ENCODE data around the gene ARHGAP20. TPM values are rescaled to one million over a fixed set of nuclear protein-coding genes. Genes with fewer than 3 reads are reported as not detected.

Gene ARHGAP20
- total and polyA plus RNA-seq, 3 experiments from 2014 or later, result 0.09 TPM; not detected in 2

DNA sequence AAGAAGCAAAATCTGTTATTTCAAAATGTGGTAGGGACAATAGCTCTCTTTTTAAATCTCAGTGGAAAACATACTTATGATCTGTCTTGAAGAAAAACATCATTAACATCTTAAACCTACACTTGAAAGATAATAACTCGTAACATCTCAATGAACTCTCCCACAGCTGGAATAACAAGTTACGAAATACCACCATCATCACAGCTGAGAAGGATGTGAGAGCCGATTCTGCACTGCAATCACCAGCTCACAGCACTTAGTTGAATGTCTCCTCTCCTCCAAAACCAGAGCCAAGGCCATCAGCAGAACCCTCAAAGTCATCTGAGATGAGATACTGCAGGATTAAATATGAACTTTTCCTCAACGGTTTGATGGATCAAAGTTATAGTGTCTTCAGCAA is 124.3 kb downstream of the ARHGAP20 start:
- Histone ChIP-seq H3K27me3 (ENCODE audit: insufficient read depth, low read length, poor library complexity, severe bottlenecking) (no peaks in the 10 kb centered on the region), H3K27ac (ENCODE audit: low read depth, low read length) (no peak overlapping the region), H3K36me3 (ENCODE audit: insufficient read depth, low read length) (no peaks in the 10 kb centered on the region), H3K4me1 (ENCODE audit: insufficient read depth, low read length) (no peaks in the 10 kb centered on the region), H3K4me3 (ENCODE audit: low read length) (no peak overlapping the region), H3K9me3 (ENCODE audit: low read length) (no peaks in the 10 kb centered on the region)
- Mint-ChIP-seq H3K27me3 (peaks cover 4% of the 10 kb centered on the region in 2 donors), H3K9me3 (no peaks in the 10 kb centered on the region), H3K36me3 (peaks cover 0 to 3% (median 0%) of the 10 kb centered on the region in 3 donors), H3K4me1 (no peaks in the 10 kb centered on the region), H3K27ac (no peak overlapping the region), H3K4me3 (no peak overlapping the region)
- ChIA-PET CTCF (no interaction called here), POLR2A (no interaction called here)
- no peak for DNase-seq

DNA sequence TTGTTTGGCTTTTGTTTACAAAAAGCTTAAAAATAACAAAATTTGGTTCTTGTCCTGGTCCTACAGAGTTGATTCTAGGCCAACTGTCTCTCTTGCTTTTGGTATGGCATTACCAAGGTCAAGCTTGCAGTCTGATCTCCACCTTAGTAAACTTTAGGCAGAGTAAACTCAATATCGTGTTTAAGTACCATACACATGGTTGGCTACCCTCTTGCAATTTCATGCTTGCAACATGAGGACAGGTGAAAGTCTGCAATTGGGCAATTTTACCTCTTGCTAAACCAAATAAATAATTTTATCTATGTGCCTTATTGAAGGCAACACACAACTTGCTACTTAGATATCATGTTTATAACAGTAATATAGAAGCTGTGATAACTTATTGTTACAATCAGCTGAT is 125.1 kb downstream of the ARHGAP20 start:
- no peak overlapping the region for H3K27ac ChIP-seq (ENCODE audit: low read depth, low read length)
- peaks cover 4 to 5% of the 10 kb centered on the region in 2 donors for H3K27me3 Mint-ChIP-seq
- no peaks in the 10 kb centered on the region for H3K36me3 ChIP-seq (ENCODE audit: insufficient read depth, low read length)
- DNase-seq, result no peak
- no peak overlapping the region for H3K4me3 ChIP-seq (ENCODE audit: low read length)
- ChIA-PET CTCF (no interaction called here), POLR2A (no interaction called here)
- no peaks in the 10 kb centered on the region for H3K4me1 Mint-ChIP-seq
- H3K9me3 Mint-ChIP-seq, result no peaks in the 10 kb centered on the region
- no peak overlapping the region for H3K27ac Mint-ChIP-seq
- no peaks in the 10 kb centered on the region for H3K4me1 ChIP-seq (ENCODE audit: insufficient read depth, low read length)
- peaks cover 0 to 3% (median 0%) of the 10 kb centered on the region in 3 donors for H3K36me3 Mint-ChIP-seq
- no peaks in the 10 kb centered on the region for H3K27me3 ChIP-seq (ENCODE audit: insufficient read depth, low read length, poor library complexity, severe bottlenecking)
- no peaks in the 10 kb centered on the region for H3K9me3 ChIP-seq (ENCODE audit: low read length)
- H3K4me3 Mint-ChIP-seq, result no peak overlapping the region

DNA sequence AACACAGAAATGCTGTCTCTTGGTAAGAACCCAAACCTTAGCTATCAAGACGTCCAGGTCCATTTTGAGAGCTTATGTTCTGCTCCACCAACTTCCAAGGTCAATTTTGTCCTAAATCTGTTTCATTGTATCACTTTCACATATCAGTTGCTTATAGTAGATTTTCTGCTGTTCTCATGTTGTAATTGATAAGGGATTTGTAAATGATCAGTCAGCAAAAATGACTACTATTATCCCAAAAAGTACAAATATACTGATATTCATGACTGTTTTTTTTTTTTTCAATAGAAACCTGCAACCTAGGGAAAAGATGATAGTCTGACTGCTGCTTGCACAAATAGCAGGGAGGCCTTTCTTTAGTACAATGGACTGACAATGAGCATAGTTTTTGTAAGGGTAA is 128.1 kb downstream of the ARHGAP20 start:
- Histone ChIP-seq H3K27me3 (ENCODE audit: insufficient read depth, low read length, poor library complexity, severe bottlenecking) (no peaks in the 10 kb centered on the region), H3K36me3 (ENCODE audit: insufficient read depth, low read length) (no peaks in the 10 kb centered on the region), H3K4me1 (ENCODE audit: insufficient read depth, low read length) (no peaks in the 10 kb centered on the region), H3K4me3 (ENCODE audit: low read length) (no peak overlapping the region), H3K27ac (ENCODE audit: low read depth, low read length) (no peak overlapping the region), H3K9me3 (ENCODE audit: low read length) (no peaks in the 10 kb centered on the region)
- ChIA-PET POLR2A (no interaction called here), CTCF (no interaction called here)
- H3K27me3 Mint-ChIP-seq, result peaks cover 0 to 5% of the 10 kb centered on the region in 2 donors
- H3K36me3 Mint-ChIP-seq, result no peaks in the 10 kb centered on the region
- no peaks in the 10 kb centered on the region for H3K9me3 Mint-ChIP-seq
- no peaks in the 10 kb centered on the region for H3K4me1 Mint-ChIP-seq
- DNase-seq, result no peak
- peak overlapping the region in 1 of 8 donors; percentile 12 for H3K27ac Mint-ChIP-seq
- no peak overlapping the region for H3K4me3 Mint-ChIP-seq

DNA sequence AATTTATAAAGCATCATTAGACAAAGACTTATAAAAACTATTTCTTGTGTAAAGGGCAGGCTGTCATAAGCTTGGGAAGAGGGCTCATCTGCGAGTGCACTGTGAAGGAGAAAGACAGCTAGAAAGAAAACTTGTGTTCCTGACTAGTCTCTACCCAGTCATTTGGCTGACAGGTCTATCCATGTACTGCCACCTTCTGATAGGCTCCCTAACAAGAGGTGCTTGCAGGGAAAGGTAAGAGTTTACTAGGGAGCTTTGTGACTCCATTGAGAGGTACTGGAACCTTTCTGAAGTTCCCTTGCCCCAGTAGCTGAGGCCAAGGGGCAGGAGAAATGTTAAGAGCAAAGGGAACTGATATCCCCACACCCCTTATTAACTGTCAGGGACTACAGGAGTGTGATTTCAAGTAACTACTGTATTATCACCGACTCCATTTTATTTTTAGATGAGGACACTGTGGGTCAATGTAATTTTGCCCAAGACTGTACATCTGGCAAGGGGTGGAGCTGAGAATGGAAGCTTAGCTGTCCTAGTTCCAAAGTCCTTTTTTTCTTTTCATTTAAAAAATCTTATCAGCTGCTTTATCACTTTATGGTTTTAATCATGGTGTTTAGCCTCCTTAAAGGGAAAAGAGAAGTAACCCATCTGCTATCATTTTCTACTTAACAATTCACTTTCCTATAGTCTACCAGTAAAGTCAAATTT is 129.4 kb downstream of the ARHGAP20 start:
- H3K27me3 Mint-ChIP-seq, result peaks cover 0 to 5% of the 10 kb centered on the region in 2 donors
- Histone ChIP-seq H3K4me3 (ENCODE audit: low read length) (no peak overlapping the region), H3K27ac (ENCODE audit: low read depth, low read length) (no peak overlapping the region), H3K36me3 (ENCODE audit: insufficient read depth, low read length) (no peaks in the 10 kb centered on the region), H3K27me3 (ENCODE audit: insufficient read depth, low read length, poor library complexity, severe bottlenecking) (no peaks in the 10 kb centered on the region), H3K9me3 (ENCODE audit: low read length) (no peaks in the 10 kb centered on the region), H3K4me1 (ENCODE audit: insufficient read depth, low read length) (no peaks in the 10 kb centered on the region)
- no peaks in the 10 kb centered on the region for H3K9me3 Mint-ChIP-seq
- CTCF ChIA-PET, result no interaction called here
- no peak overlapping the region for H3K4me3 Mint-ChIP-seq
- no peaks in the 10 kb centered on the region for H3K36me3 Mint-ChIP-seq
- H3K27ac Mint-ChIP-seq, result no peak overlapping the region
- no peak for DNase-seq
- POLR2A ChIA-PET, result no interaction called here
- H3K4me1 Mint-ChIP-seq, result no peaks in the 10 kb centered on the region

DNA sequence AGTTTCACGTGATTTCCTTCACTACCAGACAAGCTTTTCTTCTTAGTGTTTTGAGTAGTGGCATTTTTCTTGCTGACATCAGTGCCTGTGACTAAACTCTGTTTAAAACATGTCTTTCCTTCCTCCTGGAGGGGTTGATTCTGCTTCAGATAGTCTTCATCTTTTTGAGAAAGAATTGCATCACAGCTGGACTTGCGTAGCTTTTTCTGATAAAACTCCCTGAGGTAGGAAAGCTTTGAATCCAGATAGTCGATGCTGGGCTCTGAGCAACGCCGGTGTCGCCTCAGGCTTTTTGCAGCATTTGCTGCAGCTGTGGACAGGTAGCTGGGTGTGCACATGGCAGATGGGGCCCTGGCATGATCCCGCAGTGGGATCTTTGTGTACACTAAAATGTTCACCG is 131.7 kb downstream of the ARHGAP20 start:
- no peak for DNase-seq
- H3K27me3 Mint-ChIP-seq, result peaks cover 3 to 4% of the 10 kb centered on the region in 2 donors

DNA sequence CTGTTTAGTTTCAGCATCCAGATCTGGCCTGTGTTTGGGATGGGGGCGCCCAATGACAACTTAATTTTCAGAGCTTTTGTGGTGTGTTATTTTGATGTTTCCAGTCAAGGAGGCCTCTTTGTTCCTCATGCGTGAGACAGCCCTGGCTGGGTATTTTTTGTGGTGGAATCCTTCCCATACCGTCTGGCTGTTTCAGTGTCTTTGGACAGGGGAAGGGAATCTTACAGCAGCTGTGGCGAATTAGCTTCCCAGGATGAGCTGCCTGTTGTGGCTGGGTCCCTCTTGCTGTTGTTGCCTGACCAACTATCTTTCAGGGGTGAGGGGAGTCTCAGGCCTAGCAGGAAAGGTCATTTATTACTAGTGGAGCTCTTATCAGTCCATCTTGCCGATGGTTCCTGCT is 138.8 kb downstream of the ARHGAP20 start:
- Histone ChIP-seq H3K4me3 (ENCODE audit: low read length) (no peak overlapping the region), H3K4me1 (ENCODE audit: insufficient read depth, low read length) (no peaks in the 10 kb centered on the region), H3K36me3 (ENCODE audit: insufficient read depth, low read length) (no peaks in the 10 kb centered on the region), H3K27ac (ENCODE audit: low read depth, low read length) (no peak overlapping the region), H3K9me3 (ENCODE audit: low read length) (no peaks in the 10 kb centered on the region), H3K27me3 (ENCODE audit: insufficient read depth, low read length, poor library complexity, severe bottlenecking) (no peaks in the 10 kb centered on the region)
- H3K27me3 Mint-ChIP-seq, result peaks cover 9 to 16% of the 10 kb centered on the region in 2 donors
- POLR2A ChIA-PET, result no interaction called here
- no peak overlapping the region for H3K27ac Mint-ChIP-seq
- no peaks in the 10 kb centered on the region for H3K36me3 Mint-ChIP-seq
- no peaks in the 10 kb centered on the region for H3K9me3 Mint-ChIP-seq
- H3K4me3 Mint-ChIP-seq, result peak overlapping the region in 1 of 7 donors; percentile 52
- CTCF ChIA-PET, result no interaction called here
- H3K4me1 Mint-ChIP-seq, result peaks cover 0 to 8% (median 2%) of the 10 kb centered on the region in 3 donors
- DNase-seq, result no peak

More for the DNA sequence above, 131.7 kb downstream of the ARHGAP20 start:
- Histone ChIP-seq H3K36me3 (ENCODE audit: insufficient read depth, low read length) (no peaks in the 10 kb centered on the region), H3K27ac (ENCODE audit: low read depth, low read length) (no peak overlapping the region), H3K27me3 (ENCODE audit: insufficient read depth, low read length, poor library complexity, severe bottlenecking) (no peaks in the 10 kb centered on the region), H3K9me3 (ENCODE audit: low read length) (no peaks in the 10 kb centered on the region), H3K4me3 (ENCODE audit: low read length) (no peak overlapping the region), H3K4me1 (ENCODE audit: insufficient read depth, low read length) (no peaks in the 10 kb centered on the region)
- H3K9me3 Mint-ChIP-seq, result no peaks in the 10 kb centered on the region
- POLR2A ChIA-PET, result no interaction called here
- no peaks in the 10 kb centered on the region for H3K36me3 Mint-ChIP-seq
- CTCF ChIA-PET, result no interaction called here
- H3K4me3 Mint-ChIP-seq, result no peak overlapping the region
- H3K27ac Mint-ChIP-seq, result no peak overlapping the region
- H3K4me1 Mint-ChIP-seq, result no peaks in the 10 kb centered on the region

DNA sequence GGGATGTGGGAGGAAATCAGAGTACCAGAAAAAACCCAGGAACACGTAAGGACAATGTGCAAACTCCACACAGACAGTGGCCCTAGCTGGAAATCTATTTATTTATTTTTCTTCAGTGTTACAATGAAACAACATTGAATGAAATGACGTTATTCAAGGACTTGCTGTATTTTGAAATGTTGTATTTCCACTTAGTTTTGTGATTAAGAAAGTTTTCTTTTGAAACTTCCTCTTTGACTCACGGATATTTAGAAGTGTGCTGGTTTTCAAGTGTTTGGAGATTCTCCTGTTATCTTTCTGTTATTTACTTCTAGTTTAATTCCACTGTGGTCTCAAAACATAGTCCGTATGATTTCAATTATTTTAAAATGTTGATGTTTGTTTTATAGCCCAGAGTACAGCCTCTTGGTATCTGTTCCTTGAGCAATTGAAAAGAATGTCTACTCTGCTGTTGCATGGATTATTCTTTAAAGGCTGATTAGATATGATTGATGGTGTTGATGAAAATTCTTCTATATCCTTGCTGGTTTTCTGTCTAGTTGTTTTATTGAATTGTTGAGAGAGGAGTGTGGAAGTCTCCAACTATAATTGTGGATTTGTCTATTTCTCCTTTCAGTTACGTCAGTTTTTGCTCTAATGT is 141.0 kb downstream of the ARHGAP20 start:
- no peaks in the 10 kb centered on the region for H3K36me3 ChIP-seq (ENCODE audit: insufficient read depth, low read length)
- Mint-ChIP-seq H3K27me3 (peaks cover 9 to 12% of the 10 kb centered on the region in 2 donors), H3K9me3 (no peaks in the 10 kb centered on the region), H3K36me3 (no peaks in the 10 kb centered on the region), H3K4me3 (no peak overlapping the region), H3K4me1 (peaks cover 0 to 8% (median 2%) of the 10 kb centered on the region in 3 donors), H3K27ac (no peak overlapping the region)
- H3K4me3 ChIP-seq (ENCODE audit: low read length), result no peak overlapping the region
- H3K27ac ChIP-seq (ENCODE audit: low read depth, low read length), result no peak overlapping the region
- no peak for DNase-seq
- H3K9me3 ChIP-seq (ENCODE audit: low read length), result no peaks in the 10 kb centered on the region
- no peaks in the 10 kb centered on the region for H3K4me1 ChIP-seq (ENCODE audit: insufficient read depth, low read length)
- no peaks in the 10 kb centered on the region for H3K27me3 ChIP-seq (ENCODE audit: insufficient read depth, low read length, poor library complexity, severe bottlenecking)
- ChIA-PET CTCF (no interaction called here), POLR2A (no interaction called here)

DNA sequence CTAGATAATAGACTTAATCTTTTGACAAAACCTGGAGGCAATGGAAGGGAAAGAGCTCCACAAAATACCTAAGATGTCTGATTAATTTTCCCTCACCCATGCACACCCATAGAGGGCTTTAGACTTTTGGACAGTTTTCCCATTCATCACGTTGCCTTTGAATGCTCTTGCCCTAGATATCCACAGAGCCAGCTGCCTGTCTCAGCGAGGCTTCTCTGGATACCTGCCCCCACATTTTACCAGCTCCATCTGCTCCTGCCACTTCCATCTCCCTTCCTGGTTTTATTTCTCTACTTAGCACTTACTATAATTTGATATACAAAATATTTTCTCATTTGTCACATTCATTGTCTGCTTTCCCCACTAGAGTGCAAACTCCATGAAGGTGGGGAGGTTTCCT is 145.7 kb downstream of the ARHGAP20 start:
- Histone ChIP-seq H3K9me3 (ENCODE audit: low read length) (no peaks in the 10 kb centered on the region), H3K36me3 (ENCODE audit: insufficient read depth, low read length) (no peaks in the 10 kb centered on the region), H3K4me3 (ENCODE audit: low read length) (no peak overlapping the region), H3K27ac (ENCODE audit: low read depth, low read length) (no peak overlapping the region), H3K27me3 (ENCODE audit: insufficient read depth, low read length, poor library complexity, severe bottlenecking) (no peaks in the 10 kb centered on the region), H3K4me1 (ENCODE audit: insufficient read depth, low read length) (no peaks in the 10 kb centered on the region)
- H3K36me3 Mint-ChIP-seq, result no peaks in the 10 kb centered on the region
- peaks cover 0 to 8% (median 2%) of the 10 kb centered on the region in 3 donors for H3K4me1 Mint-ChIP-seq
- H3K27ac Mint-ChIP-seq, result peak overlapping the region in 1 of 8 donors; percentile 59
- ChIA-PET CTCF (no interaction called here), POLR2A (no interaction called here)
- H3K9me3 Mint-ChIP-seq, result no peaks in the 10 kb centered on the region
- H3K27me3 Mint-ChIP-seq, result no peaks in the 10 kb centered on the region
- DNase-seq, result no peak
- H3K4me3 Mint-ChIP-seq, result no peak overlapping the region

Data from CD8-positive, alpha-beta memory T cell (primary cell).